HG02759 (cell line): ENCODE data around the gene PRSS33.

Experiments
- ATAC-seq: cut with Tn5 transposase; IDR thresholded peaks from one replicate; pipeline ENCODE4 v1.9.1; 2021; ENCODE audit warnings: mild to moderate bottlenecking, moderate library complexity; ENCODE audit not compliant: unreplicated experiment

The PRSS33 gene, protein sequence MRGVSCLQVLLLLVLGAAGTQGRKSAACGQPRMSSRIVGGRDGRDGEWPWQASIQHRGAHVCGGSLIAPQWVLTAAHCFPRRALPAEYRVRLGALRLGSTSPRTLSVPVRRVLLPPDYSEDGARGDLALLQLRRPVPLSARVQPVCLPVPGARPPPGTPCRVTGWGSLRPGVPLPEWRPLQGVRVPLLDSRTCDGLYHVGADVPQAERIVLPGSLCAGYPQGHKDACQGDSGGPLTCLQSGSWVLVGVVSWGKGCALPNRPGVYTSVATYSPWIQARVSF

DNA sequence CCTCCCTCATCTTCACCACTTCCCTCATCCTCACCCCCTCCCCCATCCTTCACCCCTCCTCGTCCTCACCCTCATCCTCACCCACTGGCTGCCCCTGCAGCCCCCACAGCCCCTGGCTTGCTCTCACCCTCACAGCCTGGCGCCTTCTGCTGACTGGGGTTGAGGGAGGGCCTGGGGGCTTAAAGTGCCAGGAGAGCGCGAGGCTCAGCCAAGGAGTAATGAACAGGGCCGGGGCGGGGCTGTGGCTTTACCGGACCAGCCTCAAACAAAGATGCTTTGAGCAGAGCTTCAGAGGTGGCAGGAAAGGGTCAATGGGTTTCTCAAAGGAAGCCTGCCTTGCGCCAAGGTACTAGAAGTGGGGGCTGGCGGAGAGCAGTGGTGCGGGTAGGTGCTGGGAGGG lies at the start of gene PRSS33:
TSS of gene PRSS33 (minus strand) at position 155 of the 400 bp plus-strand sequence. CDS start 1,013 bp downstream, outside the sequence.
- no peak for ATAC-seq

DNA sequence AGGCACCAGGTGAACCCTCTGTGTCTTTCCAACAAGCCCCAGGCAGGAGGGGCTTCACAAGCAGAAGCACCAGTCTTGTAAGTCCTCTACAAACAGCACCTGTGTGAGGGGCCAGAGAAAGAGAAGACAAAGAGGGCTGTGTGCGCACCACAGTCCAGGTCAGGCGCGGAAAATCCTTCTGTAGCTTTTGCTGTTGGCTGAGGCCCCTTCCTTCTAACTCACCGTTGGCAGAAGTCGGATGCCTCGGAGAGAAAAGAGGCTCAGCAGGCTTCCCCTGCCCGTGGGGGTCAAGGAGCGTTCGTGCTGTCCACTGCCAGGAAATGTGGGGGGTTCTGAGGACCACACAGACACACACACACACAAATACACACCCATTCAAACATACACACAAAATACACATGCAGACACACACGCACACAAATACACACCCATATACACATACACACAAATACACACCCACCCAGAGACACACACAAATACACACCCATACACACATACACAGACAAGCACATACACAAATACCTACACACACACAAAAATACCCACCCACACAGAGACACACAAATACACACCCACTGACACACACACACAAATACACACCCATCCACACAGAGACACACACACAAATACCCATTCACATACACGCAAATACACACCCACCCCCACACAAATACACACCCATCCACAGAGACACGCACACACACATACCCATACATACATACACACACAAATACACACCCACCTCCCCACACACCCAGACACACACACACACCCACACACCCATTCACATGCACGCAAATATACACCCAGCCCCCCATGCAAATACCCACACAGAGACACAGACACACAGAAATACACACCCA lies 49.5 kb upstream of the PRSS33 start:
- ATAC-seq: no peak

DNA sequence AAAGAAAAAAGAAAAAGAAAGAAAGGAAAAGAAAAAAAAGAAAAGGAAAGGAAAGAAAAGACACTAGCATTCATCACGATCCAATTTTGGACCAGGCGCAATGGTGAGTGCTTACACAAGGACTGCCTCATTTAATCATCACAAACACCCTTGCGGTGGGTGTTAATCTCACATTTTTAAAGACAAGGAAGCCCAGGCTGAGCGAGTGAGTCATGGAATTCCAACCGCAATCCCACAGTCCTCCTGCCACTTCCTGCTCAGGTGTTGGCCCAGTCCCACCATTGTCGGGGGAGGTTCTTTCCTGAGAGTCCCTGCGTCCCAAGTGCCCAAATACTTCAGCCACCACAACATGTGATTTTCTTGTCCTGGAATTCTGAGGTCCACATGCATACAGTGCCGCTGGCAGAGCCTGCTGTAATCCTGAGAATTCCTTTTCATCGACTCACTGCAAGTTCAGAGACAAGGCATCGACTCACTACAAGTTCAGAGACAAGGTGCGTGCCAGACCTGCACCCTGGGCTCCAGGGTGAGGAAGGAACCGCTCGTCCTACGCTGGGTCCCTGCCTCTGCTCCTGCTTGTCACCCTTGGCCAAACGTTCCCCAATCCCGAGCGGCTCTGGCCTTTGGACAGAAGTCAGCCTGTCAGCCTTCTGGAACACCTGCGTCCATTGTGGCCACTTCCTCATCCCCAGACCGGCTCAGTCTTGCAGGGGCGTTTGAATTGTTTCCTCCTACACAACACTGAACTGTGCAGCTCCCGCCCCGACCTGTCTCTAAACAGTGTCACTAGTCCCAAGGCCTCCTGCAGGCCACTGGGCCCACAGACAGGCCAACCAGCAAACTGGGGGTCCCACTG lies 48.5 kb upstream of the PRSS33 start:
- ATAC-seq: no peak

DNA sequence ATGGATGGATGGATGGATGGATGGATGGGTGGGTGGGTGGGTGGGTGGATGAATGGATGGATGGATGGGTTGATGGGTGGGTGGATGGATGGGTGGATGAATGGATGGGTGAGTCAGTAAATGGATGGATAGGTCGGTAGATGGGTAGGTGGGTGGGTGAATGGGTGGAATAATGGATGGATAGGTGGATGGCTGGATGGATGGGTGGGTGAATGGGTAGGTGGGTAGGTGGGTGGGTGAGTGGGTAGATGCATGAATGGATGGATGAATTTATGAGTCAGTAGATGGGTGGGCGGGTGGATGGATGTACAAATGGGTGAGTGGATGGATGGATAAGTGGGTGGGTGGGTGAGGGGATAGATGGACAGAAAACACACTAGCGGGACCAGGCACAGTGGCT lies 47.6 kb upstream of the PRSS33 start:
- no peak for ATAC-seq

DNA sequence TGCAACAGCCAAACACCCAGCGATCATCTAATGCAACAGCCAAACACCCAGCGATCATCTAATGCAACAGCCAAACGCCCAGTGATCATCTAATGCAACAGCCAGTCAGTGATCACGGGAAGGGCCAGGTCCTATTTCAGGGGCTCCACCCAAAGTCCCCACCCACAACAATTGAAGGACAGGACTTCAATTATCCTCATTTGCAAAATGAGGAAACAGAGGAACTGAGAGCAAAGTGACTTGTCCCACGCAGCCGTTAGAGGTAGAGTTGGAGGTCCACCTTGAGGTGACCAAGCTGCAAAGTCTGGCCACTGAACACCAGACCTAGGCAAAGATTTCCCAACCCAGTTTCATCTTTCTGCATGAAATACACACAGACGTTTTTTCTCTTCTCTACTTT lies 46.4 kb upstream of the PRSS33 start:
- no peak for ATAC-seq

DNA sequence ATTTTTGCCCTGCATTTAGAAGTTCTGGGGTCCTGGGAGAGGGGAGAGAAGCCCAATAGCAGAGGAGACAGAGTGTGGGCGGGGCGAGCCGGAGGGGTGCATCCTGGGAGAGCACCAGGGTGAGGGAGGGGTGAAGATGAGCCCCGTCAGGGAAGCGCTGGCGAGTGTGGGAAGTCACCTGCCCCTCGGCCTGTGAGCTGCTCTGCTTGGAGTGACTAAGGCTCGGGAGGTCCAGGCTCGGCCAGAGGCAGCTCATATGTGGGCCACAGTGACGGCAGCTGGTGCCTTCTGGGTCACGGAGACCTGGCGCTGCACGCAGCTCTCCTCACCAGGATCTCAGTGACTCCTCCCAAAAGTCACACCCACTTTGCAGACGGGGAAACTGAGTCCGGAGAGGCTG lies 43.8 kb upstream of the PRSS33 start:
- ATAC-seq: no peak

DNA sequence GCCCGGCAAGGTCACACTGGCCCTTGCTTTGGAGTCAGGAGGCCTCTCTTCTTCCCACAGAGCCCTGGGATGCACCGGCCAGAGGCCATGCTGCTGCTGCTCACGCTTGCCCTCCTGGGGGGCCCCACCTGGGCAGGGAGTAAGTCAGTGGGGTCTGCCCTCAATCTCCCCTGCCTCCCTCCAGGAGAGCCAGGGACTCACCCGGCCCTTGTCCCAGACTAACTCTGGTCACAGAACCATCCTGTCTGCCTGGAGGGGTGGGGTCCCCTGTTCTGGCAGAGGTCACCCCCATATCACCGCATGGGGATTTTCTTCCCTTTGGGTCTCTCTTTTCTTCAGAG lies 43.0 kb upstream of the PRSS33 start:
- no peak for ATAC-seq

DNA sequence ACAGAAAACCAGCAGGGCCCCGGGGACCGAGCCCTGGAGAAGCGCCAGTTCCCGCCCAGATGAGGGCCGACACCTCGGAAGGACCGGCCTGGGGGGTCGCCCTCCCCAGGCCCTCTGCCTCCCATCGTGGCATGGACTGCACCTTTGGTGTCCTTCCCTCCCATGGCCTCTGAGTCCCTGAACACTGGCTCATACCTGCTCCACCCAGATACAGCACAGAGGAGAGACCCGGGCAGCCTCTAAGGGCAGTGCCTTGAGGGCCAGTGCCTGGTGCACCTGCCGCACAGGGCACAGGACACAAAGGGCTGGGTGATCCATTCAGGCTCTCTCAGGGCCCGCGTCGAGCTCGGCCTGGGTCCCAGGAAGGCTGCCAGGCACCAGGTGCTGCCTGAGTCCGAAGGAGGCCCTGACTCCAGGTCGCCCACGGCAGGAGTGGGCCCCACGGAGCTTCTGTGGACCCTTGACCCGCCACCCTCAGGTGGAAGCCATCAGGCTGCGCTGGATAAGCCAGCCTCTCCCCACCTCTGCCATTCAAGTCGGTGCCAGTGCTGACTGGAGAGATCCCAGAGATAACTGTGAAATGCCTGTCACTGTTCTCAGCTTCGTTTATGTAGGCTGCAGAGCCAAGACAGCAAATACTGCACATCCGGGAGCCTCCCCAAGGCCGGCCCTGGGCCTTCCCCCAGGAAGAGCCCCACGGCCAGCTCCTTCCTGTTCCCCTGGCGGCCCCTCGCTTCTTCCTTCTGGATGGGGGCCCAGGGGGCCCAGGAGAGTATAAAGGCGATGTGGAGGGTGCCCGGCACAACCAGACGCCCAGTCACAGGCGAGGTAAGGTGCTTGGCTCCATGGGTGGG lies 42.4 kb upstream of the PRSS33 start, which contains the start of gene ZG16B:
TSS of gene ZG16B (plus strand) at position 803 of the 854 bp plus-strand sequence. CDS start 139 bp downstream, outside the sequence.
- no peak for ATAC-seq

DNA sequence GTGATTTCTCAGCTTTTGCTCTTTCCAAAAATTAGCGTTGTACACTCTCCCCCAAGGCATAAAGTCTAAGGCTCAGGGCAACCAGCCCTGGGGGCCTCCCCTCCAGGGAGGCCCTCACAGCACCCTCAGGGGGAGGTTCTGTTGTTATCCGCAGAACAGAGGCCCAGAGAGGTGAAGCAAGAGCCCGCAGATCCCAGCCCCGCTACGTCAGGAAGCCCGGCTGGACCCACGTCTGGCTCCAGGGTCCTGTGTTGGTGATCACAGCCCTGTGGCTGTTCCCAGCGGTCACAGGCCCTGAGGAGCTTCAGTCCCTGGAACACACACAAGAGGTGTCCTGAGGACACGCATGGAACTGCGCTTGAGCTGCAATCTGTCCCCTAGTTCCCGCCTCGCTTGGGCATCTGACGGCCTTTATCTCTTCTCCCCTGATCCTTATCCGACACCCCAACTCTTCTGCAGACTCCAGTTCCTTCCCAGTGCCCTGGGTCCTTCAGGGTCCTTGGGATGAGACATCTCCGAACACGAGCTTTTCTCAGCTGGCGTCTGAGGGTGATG lies 41.6 kb upstream of the PRSS33 start:
- ATAC-seq: no peak

DNA sequence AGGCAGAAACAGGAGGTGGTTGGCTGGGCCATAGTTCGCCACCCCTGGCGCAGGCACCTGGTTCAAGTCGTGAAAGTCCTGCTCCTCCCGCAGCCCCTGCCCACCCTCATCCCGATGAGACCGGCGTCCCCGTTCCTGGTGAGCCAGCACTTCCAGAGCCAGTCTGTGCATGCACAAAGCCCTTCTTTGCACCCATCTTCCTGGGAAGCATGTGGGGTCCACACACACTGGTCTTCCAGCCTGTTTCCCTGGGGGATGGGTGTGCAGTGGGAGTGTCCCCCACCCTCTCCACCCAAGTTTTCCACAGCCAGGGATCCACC lies 41.1 kb upstream of the PRSS33 start:
- ATAC-seq: no peak

DNA sequence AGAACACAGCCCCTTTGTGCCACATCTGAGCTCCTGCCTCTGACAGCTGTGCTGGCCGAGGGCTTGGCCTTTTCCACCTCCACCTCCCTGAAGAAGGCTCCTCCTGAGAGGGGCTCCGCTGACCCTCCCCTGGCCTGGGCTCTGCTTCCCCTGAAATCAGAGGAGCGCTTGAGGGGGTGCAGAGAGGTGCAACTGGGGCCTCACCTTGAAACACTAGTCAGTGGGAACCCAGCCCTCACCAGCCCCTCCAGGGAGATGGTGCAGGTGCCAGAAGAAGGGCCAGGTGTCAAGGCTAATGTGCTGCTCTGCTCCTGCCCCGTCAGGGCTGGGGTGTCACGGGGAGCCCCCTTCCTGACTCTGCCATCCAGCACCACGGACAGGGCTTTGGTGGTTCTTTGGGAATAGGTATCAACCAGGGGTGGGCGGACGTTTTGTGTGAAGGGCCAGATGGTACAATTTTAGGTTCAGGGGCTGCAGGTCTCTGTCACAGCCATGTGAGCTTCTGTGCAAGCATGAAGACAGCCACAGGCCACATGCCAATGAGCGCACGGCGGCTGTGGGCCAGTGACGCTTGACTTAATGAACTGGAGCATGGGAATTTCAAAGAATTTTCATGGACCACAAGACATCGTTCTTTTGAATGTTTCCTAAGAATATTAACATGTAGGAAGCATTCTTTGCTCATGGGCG lies 40.6 kb upstream of the PRSS33 start:
- no peak for ATAC-seq

DNA sequence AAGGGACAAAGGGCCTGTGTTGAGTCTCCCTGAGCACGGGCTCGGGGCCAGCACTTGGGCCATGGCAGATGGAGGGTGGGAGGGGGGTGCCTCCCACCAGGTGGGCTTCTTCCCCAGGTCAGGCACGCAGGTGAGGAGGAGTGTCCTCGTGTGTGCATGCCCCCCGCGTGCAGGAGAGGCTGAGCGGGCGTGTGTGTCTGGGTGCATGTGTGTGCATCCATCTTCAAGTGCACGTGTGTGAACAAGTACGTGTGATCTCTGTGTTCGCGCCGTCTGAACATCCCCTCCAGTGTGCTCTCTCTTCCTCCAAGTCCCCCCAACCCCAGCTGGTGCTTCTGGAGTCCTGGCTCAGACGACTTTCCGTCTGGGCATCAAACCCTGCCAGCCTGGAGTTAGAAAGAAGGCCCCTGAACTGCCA lies 40.0 kb upstream of the PRSS33 start:
- no peak for ATAC-seq

DNA sequence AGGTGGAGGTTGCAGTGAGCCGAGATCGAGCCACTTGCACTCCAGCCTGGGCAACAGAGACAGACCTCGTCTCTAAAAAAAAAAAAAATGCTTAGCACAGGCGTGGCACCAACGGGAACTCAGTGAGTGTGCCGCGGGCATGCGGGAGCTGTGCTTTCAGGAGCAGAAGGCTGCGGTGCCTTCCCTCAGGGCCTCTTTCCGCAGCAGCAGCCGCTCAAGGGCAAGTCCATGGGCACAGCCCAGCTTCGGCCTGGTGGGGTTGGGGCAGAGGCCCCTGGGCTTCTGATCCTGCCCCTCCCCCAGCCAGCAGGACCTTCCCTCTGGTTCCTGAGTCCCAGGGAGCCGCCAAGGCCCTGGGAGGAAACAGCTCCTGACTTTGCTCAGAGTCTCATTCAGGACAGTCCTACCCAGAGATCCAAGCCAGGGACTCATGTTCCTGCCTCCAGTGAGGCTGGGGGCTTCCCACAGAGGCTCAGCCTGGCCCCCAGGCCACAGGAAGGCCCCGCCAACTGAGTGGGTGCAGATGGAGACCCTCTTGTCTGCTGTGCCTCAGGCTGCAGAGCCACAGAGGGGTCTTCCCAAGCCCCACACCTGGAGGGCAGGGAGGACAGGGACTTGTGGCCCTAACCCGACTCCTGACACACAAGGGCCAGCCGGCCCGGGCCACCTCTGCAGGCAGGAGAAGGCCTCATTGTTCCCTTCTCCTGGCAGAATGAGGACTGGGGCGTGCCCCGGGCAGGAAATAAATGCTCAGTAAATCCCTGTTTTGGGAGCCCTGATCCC lies 39.4 kb upstream of the PRSS33 start:
- no peak for ATAC-seq

DNA sequence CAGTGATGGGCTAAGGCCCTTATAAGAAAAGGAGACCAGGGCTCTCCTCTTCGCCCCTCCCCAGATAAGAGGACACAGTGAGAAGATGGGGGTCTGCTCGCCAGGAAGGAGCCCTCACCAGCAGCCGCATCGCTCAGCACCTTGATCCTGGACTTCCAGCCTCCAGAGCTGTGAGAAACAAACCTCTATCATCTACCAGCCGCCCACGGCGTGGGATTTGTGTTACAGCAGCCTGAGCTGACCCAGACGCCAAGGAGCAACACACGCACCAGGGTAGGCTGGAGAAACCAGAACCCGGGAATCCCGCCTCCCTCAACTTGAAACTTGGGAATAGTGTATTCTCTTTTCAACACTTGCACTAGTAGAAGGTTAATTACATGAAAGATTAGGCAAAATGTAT lies 38.5 kb upstream of the PRSS33 start:
- no peak for ATAC-seq

DNA sequence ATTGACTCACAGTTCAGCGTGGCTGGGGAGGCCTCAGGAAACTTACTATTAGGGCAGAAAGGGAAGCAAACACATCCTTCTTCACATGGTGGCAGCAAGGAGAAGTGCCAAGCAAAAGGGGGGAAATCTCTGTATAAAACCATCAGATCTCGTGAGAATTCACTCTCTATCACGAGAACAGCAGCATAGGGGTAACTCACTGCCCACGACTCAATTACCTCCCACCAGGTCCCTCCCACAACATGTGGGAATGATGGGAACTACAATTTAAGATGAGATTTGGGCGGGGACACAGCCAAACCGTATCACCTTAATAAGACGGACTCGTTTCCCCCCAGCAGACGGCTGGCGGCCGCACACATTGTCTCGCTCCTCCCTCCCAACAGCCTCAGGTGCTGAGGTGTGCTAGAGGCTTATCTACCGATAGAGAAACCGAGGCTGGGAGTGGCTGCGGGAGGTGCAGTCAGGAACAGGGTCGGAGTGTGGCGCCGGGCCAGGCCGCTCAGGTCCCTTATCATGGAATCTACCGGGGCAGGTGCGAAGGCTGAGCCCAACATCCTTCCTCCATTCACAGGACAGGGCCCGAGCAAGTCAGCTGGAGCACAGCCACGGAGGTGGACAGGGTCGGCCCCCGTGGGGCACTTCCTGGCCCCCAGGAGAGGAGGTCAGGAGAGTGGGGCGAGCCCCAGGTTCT lies 37.8 kb upstream of the PRSS33 start:
- no peak for ATAC-seq

DNA sequence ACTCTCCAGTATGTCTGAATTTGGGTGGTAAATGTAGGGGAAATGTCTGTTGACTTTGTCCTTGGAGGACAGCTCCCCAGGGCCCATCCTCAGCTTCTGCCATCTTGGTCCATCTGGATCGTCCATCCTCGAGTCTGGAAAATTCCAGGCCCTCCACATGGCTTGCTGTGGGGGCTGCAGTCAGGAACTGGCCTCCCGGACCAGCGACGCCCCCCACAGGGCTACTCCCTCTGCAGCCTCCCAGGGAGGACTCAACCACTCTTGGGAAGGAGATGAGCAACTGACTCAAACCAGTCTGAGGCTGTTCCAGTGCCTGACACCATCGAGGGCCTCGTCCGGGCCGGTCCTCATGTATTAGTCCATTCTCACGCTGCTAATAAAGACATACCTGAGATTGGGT lies 37.3 kb upstream of the PRSS33 start:
- no peak for ATAC-seq

DNA sequence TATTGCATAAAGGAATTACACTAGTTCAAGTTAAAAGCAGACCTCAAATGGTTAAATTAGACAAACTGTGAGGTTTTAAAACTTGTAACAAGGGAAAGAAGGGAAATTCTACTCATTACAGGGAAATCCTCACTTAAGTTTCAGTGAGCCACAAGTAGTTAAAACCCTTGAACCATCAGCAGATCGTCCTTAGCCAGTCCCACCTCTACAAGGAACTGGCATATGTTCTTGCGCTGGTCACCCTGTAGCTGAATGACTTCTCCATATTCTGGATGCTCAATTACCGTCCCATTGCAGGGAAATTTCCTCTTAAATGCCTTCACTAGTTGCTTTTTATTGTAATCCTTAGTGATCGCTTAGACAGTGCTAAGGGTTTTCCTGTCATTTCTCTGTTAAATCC lies 35.1 kb upstream of the PRSS33 start:
- no peak for ATAC-seq

DNA sequence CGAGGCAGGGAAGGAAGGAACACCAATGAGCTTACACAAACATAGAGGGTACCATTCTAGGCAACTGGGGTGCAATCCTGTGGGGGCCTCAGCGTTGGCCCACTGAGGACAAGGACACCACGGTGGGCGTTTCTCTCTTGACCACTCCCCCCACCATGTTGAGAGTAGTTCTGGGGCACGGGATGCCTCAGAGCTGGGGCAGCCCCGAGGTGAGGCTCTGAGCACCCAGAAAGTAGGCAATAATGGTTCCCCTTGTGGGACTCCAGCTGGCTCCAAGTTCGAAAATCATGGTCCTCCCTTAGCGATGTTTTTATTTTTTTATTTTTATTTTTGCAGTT lies 34.8 kb upstream of the PRSS33 start:
- no peak for ATAC-seq
